NB4 (cell line): Measurements from ENCODE around the gene EEIG1.

Experiments used
- MYC ChIP-seq: IDR thresholded peaks from 2 replicates; pipeline ENCODE4 v1.6.1; 2011; ENCODE audit warnings: low read depth, low read length
- POLR2A ChIP-seq: IDR thresholded peaks from 2 replicates; pipeline ENCODE4 v1.6.1; 2011; ENCODE audit warnings: mild to moderate bottlenecking; ENCODE audit not compliant: insufficient read length; ENCODE audit errors: extremely low read depth
- TF ChIP-seq, protein P1 (sequence below): IDR thresholded peaks from one replicate; pipeline ENCODE4 v1.5.1; 2012; ENCODE audit warnings: low read depth, low read length
- TF ChIP-seq, protein P2 (sequence below): IDR thresholded peaks from 2 replicates; pipeline ENCODE4 v1.6.1; 2011; ENCODE audit warnings: low read depth, low read length

DNA sequence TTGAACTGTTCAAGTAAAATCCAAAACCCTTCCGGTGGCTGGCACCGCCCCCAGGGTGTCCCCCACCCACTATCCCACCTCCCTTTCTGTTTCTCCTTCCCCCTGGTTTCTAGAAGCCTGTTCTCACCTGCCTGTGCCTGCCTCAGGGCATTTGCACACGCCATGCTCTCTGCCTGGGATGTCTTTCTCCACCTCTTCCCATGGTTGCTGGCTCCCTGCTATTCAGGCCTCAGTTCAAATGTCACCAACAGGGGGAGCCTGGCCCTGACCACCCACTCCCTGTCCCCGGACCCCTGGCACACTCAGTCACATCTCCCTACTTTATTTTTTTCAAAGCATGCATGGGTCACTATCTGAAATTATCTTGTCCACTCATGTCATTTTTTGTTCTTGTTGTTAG, 39.9 kb upstream of the EEIG1 start:
- TF ChIP-seq, protein P1, sequence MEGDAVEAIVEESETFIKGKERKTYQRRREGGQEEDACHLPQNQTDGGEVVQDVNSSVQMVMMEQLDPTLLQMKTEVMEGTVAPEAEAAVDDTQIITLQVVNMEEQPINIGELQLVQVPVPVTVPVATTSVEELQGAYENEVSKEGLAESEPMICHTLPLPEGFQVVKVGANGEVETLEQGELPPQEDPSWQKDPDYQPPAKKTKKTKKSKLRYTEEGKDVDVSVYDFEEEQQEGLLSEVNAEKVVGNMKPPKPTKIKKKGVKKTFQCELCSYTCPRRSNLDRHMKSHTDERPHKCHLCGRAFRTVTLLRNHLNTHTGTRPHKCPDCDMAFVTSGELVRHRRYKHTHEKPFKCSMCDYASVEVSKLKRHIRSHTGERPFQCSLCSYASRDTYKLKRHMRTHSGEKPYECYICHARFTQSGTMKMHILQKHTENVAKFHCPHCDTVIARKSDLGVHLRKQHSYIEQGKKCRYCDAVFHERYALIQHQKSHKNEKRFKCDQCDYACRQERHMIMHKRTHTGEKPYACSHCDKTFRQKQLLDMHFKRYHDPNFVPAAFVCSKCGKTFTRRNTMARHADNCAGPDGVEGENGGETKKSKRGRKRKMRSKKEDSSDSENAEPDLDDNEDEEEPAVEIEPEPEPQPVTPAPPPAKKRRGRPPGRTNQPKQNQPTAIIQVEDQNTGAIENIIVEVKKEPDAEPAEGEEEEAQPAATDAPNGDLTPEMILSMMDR: peak; percentile 57
- TF ChIP-seq, protein P2, sequence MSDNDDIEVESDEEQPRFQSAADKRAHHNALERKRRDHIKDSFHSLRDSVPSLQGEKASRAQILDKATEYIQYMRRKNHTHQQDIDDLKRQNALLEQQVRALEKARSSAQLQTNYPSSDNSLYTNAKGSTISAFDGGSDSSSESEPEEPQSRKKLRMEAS: no peak
- TF ChIP-seq POLR2A (no peak), MYC (no peak)
